Common myeloid progenitor, CD34-positive (primary cell): ENCODE measurements around the gene CHCHD2.
"Not testable (repeated sequence)": the region's sequence is repeated elsewhere in the genome, so short reads cannot be mapped to it uniquely, and the experiment has no call there.

ENCODE experiments used
- CTCF ChIA-PET: fragments of 350-600 bp; sonication (Branson Sonifier 250); formaldehyde crosslinking; loops from one replicate; lab custom pipeline; 2021; ENCODE audit warnings: antibody characterized with exemption; lab: Charles Lee
- POLR2A ChIA-PET: fragments of 350-600 bp; sonication (Branson Sonifier 250); formaldehyde crosslinking; loops from one replicate; lab custom pipeline; 2021; ENCODE audit warnings: antibody characterized with exemption; lab: Charles Lee
- DNase-seq, 3 donors: peaks; one replicate each; pipeline versions ENCODE4 v3.0.0 to v3.0.0-alpha.2; 2013
- H3K27ac ChIP-seq, 2 experiments: 1 replicate in 1 of 2; 2 replicates in 1 of 2; pipeline ENCODE4 v1.7.0; 2013; ENCODE audit warnings: inconsistent platforms in 2 of 2, low read length in 2 of 2, mild to moderate bottlenecking in 2 of 2, low read depth in 1 of 2, moderate library complexity in 1 of 2; ENCODE audit not compliant: severe bottlenecking in 2 of 2, insufficient read depth in 1 of 2, poor library complexity in 1 of 2
- H3K27me3 ChIP-seq, 5 experiments: replicated peaks in 2 of 5; 1 replicate in 3 of 5; 2 replicates in 2 of 5; pipeline versions ENCODE4 v1.6.1 to v1.7.0; 2013; ENCODE audit warnings: low read length in 4 of 5, mild to moderate bottlenecking in 2 of 5, moderate library complexity in 2 of 5, inconsistent platforms in 1 of 5; ENCODE audit not compliant: insufficient read depth in 5 of 5, control insufficient read depth in 4 of 5
- H3K36me3 ChIP-seq, 4 experiments: 1 replicate in 2 of 4; 2 replicates in 2 of 4; pipeline versions ENCODE4 v1.6.1 to v1.7.0; 2013; ENCODE audit warnings: low read length in 3 of 4, control low read depth in 1 of 4, mild to moderate bottlenecking in 1 of 4; ENCODE audit not compliant: control insufficient read depth in 4 of 4, insufficient read depth in 4 of 4
- H3K4me1 ChIP-seq, 4 experiments: 1 replicate in 3 of 4; 2 replicates in 1 of 4; pipeline versions ENCODE4 v1.6.1 to v1.7.1; 2013; ENCODE audit warnings: low read length in 3 of 4, mild to moderate bottlenecking in 3 of 4, control low read depth in 1 of 4, inconsistent platforms in 1 of 4, moderate library complexity in 1 of 4; ENCODE audit not compliant: control insufficient read depth in 4 of 4, insufficient read depth in 4 of 4; ENCODE audit errors: control extremely low read depth in 1 of 4
- H3K4me3 ChIP-seq, 7 experiments: 1 replicate in 4 of 7; 2 replicates in 3 of 7; pipeline versions ENCODE4 v1.5.1 to v1.7.0; 2013; ENCODE audit warnings: mild to moderate bottlenecking in 7 of 7, low read length in 6 of 7, moderate library complexity in 6 of 7, inconsistent platforms in 2 of 7, low read depth in 2 of 7, control low read depth in 1 of 7; ENCODE audit not compliant: insufficient read depth in 4 of 7, control insufficient read depth in 1 of 7; ENCODE audit errors: extremely low read depth in 1 of 7
- H3K9me3 ChIP-seq, 5 experiments: 1 replicate in 4 of 5; 2 replicates in 1 of 5; pipeline versions ENCODE4 v1.6.1 to v1.7.1; 2013; ENCODE audit warnings: low read length in 4 of 5, mild to moderate bottlenecking in 2 of 5, inconsistent platforms in 1 of 5, low read depth in 1 of 5, moderate library complexity in 1 of 5; ENCODE audit not compliant: control insufficient read depth in 4 of 5, insufficient read depth in 2 of 5; ENCODE audit errors: control extremely low read depth in 1 of 5
- WGBS: methylation state at CpG from one replicate; pipeline ENCODE4 v1.1.5; 2013; ENCODE audit not compliant: insufficient coverage; 5-methylcytosine and 5-hydroxymethylcytosine counted together

The CHCHD2 gene

DNA sequence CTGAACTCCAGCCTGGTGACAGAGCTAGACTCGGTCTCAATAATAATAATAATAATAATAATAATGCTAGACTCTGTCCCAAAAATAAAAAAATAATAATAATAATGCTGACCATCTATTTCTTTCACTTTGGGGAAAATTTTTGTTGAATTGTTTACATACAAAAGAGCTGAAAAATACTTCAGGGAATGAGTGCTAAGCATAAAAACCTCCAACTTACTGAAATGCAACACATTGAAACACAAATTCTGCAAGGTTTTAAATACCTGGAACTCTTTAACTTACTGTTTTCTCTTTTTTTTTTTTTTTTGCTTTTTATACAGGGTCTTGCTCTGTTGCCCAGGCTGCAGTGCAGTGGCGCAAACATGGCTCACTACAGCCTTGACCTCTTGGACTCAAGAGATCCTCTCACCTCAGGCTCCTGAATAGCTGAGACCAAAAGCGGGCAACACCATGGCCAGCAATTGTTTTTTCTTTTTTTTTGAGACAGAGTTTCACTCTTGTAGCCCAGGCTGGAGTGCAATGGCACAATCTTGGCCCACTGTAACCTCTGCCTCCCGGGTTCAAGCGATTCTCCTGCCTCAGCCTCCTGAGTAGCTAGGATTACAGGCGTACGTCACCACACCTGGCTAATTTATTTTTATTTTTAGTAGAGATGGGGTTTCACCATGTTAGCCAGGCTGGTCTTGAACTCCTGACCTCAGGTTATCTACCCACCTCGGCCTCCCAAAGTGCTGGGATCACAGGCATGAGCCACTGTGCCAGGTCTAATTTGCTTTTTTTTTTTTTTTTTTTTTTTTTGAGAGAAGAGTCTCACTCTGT lies 7.9 kb downstream of the CHCHD2 start:
- H3K27ac ChIP-seq, result not testable (repeated sequence)
- WGBS, result 100% methylated on average over 2 of the region's 8 CpGs

DNA sequence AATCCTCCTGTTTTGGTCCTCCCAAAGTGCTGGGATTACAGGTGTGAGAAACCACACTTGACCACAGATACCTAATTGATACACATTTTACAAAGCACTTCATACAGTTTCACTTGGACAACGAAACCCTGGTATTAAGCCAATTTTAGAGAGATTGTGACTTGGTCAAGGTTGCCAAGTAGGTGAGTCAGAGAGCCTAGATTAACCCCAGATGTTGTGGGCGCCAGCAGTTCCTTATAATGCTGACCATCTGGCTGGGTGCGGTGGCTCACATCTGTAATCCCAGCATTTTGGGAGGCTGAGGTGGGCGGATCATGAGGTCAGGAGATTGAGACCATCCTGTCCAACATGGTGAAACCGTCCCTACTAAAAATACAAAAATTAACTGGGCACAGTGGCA lies 8.6 kb downstream of the CHCHD2 start:
- ChIA-PET CTCF (interaction anchor here (0.6 kb wide), 1 partner anchor 14 kb away, joined by 3 read pairs; no protein-coding TSS in a partner anchor), POLR2A (no interaction called here)
- peaks cover 15 to 33% (median 29%) of the 10 kb centered on the region in 4 experiments for H3K36me3 ChIP-seq
- no peak for DNase-seq
- WGBS, result 100% methylated on average over 2 of the region's 5 CpGs
- no peak overlapping the region for H3K27ac ChIP-seq
- H3K27me3 ChIP-seq, result no peaks in the 10 kb centered on the region
- no peak overlapping the region for H3K4me3 ChIP-seq
- peaks cover 0 to 3% (median 0%) of the 10 kb centered on the region in 4 experiments for H3K4me1 ChIP-seq
- H3K9me3 ChIP-seq, result no peaks in the 10 kb centered on the region

More for the DNA sequence above, 7.9 kb downstream of the CHCHD2 start:
- H3K4me3 ChIP-seq, H3K9me3 ChIP-seq, H3K27me3 ChIP-seq, DNase-seq, H3K4me1 ChIP-seq: not testable (repeated sequence)
- H3K36me3 ChIP-seq, result peaks cover 15 to 40% (median 34%) of the 10 kb centered on the region in 4 experiments
- CTCF ChIA-PET, result interaction anchor here (0.6 to 0.7 kb wide), 2 partner anchors 15 to 84 kb away, joined by 3 read pairs; no protein-coding TSS in a partner anchor
- POLR2A ChIA-PET, result interaction anchor here (0.6 kb wide), 2 partner anchors 25 to 97 kb away, joined by 3 to 5 read pairs; no protein-coding TSS in a partner anchor

DNA sequence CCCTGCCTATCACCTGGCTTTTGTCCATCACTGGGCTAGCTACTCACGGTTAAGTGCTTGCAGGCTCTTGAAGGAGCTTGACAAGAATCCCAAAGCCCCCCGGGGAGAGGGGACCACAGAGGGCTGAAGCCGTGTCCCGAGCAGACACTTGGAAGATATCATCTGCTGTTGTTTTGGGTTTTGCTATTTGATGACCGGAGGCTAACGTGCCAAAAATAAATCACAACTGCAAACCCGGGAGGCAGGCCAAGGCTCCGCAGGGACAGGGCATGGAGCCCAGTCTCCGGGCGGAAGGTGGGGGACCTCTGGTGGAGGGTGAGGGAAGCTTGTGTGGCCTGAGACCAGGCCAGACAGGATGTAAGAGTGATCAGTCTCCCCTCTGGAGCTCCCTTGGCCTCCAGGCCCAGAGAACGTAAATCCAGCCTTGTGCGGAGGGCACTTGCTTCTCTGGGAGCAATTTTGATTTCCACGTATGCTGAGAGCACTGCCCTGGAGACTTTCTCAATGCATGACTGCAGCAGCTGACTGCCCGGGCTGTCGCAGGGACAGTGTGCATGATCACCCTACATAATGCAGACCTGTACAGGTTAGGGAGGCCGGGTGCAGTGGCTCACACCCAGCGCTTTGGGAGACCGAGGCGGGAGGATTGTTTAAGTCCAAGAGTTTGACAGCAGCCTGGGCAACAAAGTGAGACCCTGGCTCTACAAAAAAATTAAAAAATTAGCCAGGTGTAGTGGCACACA lies 13.3 kb downstream of the CHCHD2 start, which contains the start of gene PHKG1:
TSS of gene PHKG1 (minus strand) at position 164 of the 743 bp plus-strand sequence. CDS start 4,011 bp downstream, outside the sequence.
- H3K9me3 ChIP-seq, result no peaks in the 10 kb centered on the region
- no peak for DNase-seq
- ChIA-PET CTCF (interaction anchor here (0.5 to 2.6 kb wide), 3 partner anchors 9 to 99 kb away, joined by 3 to 8 read pairs (median 4); no protein-coding TSS in a partner anchor), POLR2A (no interaction called here)
- WGBS, result 91% methylated on average over 11 of the region's 19 CpGs
- H3K4me3 ChIP-seq, result no peak within 1 kb of the TSS
- H3K36me3 ChIP-seq, result peaks cover 0 to 6% (median 2%) of the 10 kb centered on the region in 4 experiments
- H3K27me3 ChIP-seq, result no peaks in the 10 kb centered on the region
- peaks cover 0 to 3% (median 0%) of the 10 kb centered on the region in 4 experiments for H3K4me1 ChIP-seq
- no peak within 1 kb of the TSS for H3K27ac ChIP-seq

DNA sequence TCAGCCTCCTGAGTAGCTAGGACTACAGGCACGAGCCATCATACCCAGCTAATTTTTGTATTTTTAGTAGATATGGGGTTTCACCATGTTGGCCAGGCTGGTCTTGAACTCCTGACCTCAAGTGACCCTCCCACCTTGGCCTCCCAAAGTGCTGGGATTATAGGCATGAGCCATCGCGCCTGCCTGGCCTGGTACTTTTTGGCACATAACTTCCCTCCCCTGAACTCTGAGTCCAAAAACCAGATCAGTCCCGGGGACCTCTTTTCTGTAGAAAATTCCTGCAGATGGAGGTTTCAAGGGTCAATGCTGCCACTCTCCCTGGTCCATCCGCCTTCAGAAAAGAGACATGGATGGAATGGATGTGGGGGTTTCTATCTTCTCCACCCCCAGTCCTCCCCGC lies 13.9 kb downstream of the CHCHD2 start:
- CTCF ChIA-PET, result interaction anchor here (0.5 to 2.6 kb wide), 3 partner anchors 9 to 98 kb away, joined by 3 to 8 read pairs (median 4); no protein-coding TSS in a partner anchor
- H3K36me3 ChIP-seq, DNase-seq, POLR2A ChIA-PET, H3K27me3 ChIP-seq, H3K4me1 ChIP-seq, H3K27ac ChIP-seq, H3K4me3 ChIP-seq, H3K9me3 ChIP-seq: not testable (repeated sequence)
- 100% methylated on average over 2 of the region's 6 CpGs for WGBS

DNA sequence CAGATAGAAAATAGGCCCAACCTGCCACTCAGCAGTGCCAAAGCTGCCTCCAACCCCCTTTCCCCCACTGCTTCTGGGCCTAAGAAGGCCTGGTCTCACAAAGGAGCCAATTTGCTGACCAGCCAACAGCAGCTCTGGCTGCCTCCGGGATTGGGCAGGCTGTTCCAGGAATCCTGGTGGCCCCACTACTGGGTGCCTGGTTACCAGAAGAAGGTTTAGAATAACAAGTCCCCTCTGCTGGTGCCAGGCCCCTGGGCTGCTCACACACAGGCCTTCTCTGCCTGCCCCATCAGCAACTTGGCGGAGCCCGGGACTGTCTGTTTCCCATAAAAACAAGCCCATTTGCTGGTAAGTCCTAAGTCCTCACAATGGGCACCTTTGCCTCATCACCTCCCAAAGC lies 14.7 kb downstream of the CHCHD2 start:
- no peaks in the 10 kb centered on the region for H3K27me3 ChIP-seq
- CTCF ChIA-PET, result interaction anchor here (2.6 kb wide), 1 partner anchor 10 kb away, joined by 8 read pairs; no protein-coding TSS in a partner anchor
- no peak overlapping the region for H3K4me3 ChIP-seq
- H3K36me3 ChIP-seq, result peaks cover 0 to 9% (median 6%) of the 10 kb centered on the region in 4 experiments
- H3K27ac ChIP-seq, result no peak overlapping the region
- H3K9me3 ChIP-seq, result no peaks in the 10 kb centered on the region
- POLR2A ChIA-PET, result no interaction called here
- peaks cover 0 to 3% (median 0%) of the 10 kb centered on the region in 4 experiments for H3K4me1 ChIP-seq
- no peak for DNase-seq
- WGBS, result 93% methylated on average over 3 of the region's 3 CpGs

DNA sequence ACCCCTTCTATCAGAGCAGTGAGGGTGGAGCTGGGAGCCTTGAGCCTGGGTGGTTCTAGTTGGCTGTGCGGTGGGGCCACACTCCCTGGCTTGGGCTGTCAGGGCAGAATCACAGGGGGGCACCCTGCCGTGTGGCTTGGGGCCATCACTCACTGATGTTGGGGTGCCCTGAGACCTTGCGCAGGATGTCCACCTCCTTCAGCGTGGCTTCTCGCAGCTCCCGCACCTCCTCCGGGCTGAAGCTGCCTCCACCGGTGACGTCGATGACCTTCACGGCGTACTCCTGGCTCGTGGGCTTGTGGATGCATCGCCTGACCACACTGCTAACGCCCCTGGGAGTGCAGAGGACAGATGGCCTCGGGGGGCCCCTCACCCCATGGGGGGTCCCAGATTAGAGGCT lies 18.8 kb downstream of the CHCHD2 start:
- Histone ChIP-seq H3K4me3 (no peak overlapping the region), H3K27ac (no peak overlapping the region), H3K36me3 (peaks cover 0 to 14% (median 9%) of the 10 kb centered on the region in 4 experiments), H3K27me3 (no peaks in the 10 kb centered on the region), H3K4me1 (no peaks in the 10 kb centered on the region), H3K9me3 (no peaks in the 10 kb centered on the region)
- ChIA-PET CTCF (interaction anchor here (0.6 to 1.3 kb wide), 3 partner anchors 10 to 123 kb away, joined by 3 to 5 read pairs (median 3); no protein-coding TSS in a partner anchor), POLR2A (no interaction called here)
- DNase-seq, result no peak
- 98% methylated on average over 15 of the region's 16 CpGs for WGBS
